ENCODE data around the gene CPNE8.

DNA sequence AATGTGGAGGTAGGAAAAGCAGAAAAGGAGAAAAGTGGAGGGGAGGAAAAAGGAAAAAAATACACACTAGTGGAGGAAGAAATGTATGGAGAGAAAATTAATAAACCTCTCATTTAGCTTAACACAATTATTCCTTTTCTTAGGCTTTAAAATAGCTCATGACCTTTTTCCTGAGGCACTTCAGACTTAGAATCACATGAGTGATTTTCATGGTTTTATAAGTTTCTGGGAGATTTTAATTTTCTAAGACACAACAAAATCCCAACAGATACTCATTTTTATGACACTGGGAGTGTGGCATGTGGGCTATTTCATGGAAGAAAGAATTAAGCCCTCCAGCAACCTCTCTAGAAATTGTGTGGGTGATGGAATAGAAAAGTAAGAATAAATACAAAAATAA is 214.7 kb downstream of the CPNE8 start:
- TF ChIP-seq POLR2A (IDR thresholded peaks at IDR 0.05; ENCODE audit: low read depth, low read length) (no peak), POLR2AphosphoS5 (IDR thresholded peaks at IDR 0.05; ENCODE audit: low read depth, low read length) (no peak), TAF1 (IDR thresholded peaks at IDR 0.05; ENCODE audit: borderline replicate concordance, low read depth, low read length) (no peak)

Data from GM12892 (cell line).